Activated B cell treated with CpG ODN at 0.5 μM for 24 hours (primary cell): ENCODE data around the gene ACE. TPM values are rescaled to one million over a fixed set of nuclear protein-coding genes. Genes with fewer than 3 reads are reported as not detected.

Experiments used
- ATAC-seq: fragments of 200-7000 bp; cut with Tn5 transposase; one replicate; pipeline ENCODE4 v1.10.0; 2021; ENCODE audit warnings: low read depth, mild to moderate bottlenecking, moderate library complexity
- CTCF ChIA-PET: fragments of 350-600 bp; sonication (Branson Sonifier 250); formaldehyde crosslinking; loops from one replicate; lab custom pipeline; 2021; ENCODE audit warnings: antibody characterized with exemption; lab: Charles Lee
- POLR2A ChIA-PET: fragments of 350-600 bp; sonication (Branson Sonifier 250); formaldehyde crosslinking; loops from one replicate; lab custom pipeline; 2021; ENCODE audit warnings: antibody characterized with exemption; lab: Charles Lee
- DNase-seq: peaks from one replicate; pipeline ENCODE4 v3.0.0; 2022
- H3K27ac Mint-ChIP-seq: one replicate; pipeline ENCODE4 v1.8.0; 2020; ENCODE audit warnings: mixed read lengths
- H3K27me3 Mint-ChIP-seq: one replicate; pipeline ENCODE4 v1.8.0; 2021; ENCODE audit warnings: mixed read lengths
- H3K36me3 Mint-ChIP-seq: one replicate; pipeline ENCODE4 v1.8.0; 2021; ENCODE audit warnings: low read depth, mixed read lengths
- H3K4me1 Mint-ChIP-seq: one replicate; pipeline ENCODE4 v1.8.0; 2021; ENCODE audit warnings: mixed read lengths
- H3K4me3 Mint-ChIP-seq: one replicate; pipeline ENCODE4 v1.8.0; 2020; ENCODE audit warnings: mild to moderate bottlenecking, mixed read lengths
- H3K9me3 Mint-ChIP-seq: one replicate; pipeline ENCODE4 v1.8.0; 2020; ENCODE audit warnings: mixed read lengths
- intact Hi-C: fragments of 100-400 bp; cut with micrococcal nuclease; formaldehyde crosslinking; loops from one replicate; pipeline ENCODE4 v1.15.1; 2024
- total RNA-seq: library from RNA; stranded (reverse); gene quantifications from 2 replicates; pipeline ENCODE4 v1.2.3, GENCODE V29; 2022
- TF ChIP-seq, protein P1 (sequence below): fragments of 200-600 bp; IDR thresholded peaks from one replicate; pipeline ENCODE4 v1.8.0; 2022; ENCODE audit warnings: antibody characterized with exemption, mild to moderate bottlenecking

Gene ACE
- total RNA-seq, 1 donor from 2014 or later: 3.2 TPM

DNA sequence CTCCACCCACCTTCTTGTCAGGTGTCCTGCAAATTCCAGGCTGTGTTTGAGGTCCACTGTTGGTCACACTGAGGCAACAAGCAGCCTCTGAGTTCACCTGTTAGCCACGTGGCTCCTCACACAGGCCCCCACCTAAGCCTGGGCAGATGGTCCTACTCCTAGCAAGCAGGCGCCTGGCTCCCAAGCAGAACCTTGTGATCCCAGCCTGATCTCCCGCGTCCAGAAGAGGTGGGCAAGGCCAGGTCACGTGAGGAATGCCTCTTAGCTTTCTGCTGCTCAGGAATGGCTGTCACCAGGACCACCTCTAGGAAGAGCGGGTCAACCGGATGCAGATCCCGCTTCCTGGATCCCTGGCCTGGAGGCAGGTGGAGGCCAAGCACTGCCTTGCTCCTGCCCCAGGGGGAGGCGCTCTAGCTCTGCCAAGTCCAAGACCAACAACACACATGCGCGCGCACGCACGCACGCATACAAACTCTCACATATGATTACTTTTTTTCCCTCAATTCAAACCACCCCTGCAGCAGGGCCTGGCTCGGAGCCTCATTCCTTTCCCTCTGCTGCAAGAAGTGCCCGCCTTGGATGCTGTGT is 40.2 kb upstream of the ACE start:
- intact Hi-C loops: no loop called here
- TF ChIP-seq, protein P1, sequence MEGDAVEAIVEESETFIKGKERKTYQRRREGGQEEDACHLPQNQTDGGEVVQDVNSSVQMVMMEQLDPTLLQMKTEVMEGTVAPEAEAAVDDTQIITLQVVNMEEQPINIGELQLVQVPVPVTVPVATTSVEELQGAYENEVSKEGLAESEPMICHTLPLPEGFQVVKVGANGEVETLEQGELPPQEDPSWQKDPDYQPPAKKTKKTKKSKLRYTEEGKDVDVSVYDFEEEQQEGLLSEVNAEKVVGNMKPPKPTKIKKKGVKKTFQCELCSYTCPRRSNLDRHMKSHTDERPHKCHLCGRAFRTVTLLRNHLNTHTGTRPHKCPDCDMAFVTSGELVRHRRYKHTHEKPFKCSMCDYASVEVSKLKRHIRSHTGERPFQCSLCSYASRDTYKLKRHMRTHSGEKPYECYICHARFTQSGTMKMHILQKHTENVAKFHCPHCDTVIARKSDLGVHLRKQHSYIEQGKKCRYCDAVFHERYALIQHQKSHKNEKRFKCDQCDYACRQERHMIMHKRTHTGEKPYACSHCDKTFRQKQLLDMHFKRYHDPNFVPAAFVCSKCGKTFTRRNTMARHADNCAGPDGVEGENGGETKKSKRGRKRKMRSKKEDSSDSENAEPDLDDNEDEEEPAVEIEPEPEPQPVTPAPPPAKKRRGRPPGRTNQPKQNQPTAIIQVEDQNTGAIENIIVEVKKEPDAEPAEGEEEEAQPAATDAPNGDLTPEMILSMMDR: no peak
- Mint-ChIP-seq H3K9me3 (no peaks in the 10 kb centered on the region), H3K27me3 (peaks cover 12% of the 10 kb centered on the region), H3K4me1 (peaks cover 24% of the 10 kb centered on the region), H3K36me3 (peaks cover 2% of the 10 kb centered on the region), H3K27ac (no peak overlapping the region), H3K4me3 (no peak overlapping the region)
- CTCF ChIA-PET: interaction anchor here (1.8 kb wide), 1 partner anchor 11 kb away, joined by 7 read pairs; no protein-coding TSS in a partner anchor
- ATAC-seq (no peak), DNase-seq (no peak)
- POLR2A ChIA-PET: no interaction called here

DNA sequence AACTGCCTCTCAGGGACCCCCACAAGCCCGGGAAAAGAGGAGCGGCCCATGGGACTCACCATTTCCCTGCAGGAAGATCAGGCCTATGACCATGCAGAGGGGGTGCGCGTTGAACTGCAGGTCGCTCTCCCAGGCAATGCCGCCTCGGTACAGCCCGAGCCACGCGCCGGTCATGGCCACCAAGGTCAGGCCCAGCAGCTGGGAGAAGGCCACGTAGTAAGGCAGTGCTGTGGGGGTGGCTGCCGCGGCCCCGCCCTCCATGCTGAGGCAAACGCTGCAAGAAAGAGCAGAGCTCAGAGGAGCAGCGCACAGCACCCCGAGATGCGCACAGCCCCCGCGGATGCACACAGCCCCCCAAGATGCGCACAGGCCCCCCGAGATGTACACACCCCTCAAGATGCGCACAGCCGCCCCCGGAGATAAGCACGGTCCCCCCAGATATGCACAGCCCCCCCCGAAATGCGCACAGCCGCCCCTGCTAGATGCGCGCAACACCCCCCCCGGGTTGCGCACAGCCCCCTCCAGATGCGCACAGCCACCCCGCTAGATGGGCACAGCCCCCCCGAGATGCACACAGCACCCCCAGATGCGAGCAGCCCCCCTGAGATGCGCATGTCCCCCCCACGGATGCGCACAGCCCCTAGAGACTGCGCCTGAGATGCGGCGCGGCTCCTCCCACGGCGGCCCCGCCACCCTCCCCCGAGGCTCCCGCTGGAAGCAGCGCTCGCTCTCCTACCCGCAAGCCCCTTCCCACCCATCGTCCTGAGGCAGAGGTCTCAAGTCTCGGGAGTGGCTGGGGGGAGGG is 39.4 kb upstream of the ACE start:
- ChIA-PET CTCF (interaction anchor here (1.8 kb wide), 1 partner anchor 12 kb away, joined by 7 read pairs; no protein-coding TSS in a partner anchor), POLR2A (no interaction called here)
- Mint-ChIP-seq H3K4me3 (no peak overlapping the region), H3K27me3 (peaks cover 12% of the 10 kb centered on the region), H3K36me3 (peaks cover 2% of the 10 kb centered on the region), H3K9me3 (no peaks in the 10 kb centered on the region), H3K27ac (no peak overlapping the region), H3K4me1 (peaks cover 24% of the 10 kb centered on the region)
- intact Hi-C loops: no loop called here
- TF ChIP-seq, protein P1: no peak
- ATAC-seq (no peak), DNase-seq (no peak)

- TF ChIP-seq, protein P1: no peak
- H3K4me3 Mint-ChIP-seq: no peak overlapping the region
- no peak for DNase-seq
- no peaks in the 10 kb centered on the region for H3K9me3 Mint-ChIP-seq
- peaks cover 24% of the 10 kb centered on the region for H3K4me1 Mint-ChIP-seq
- H3K27me3 Mint-ChIP-seq: peaks cover 8% of the 10 kb centered on the region
- POLR2A ChIA-PET: no interaction called here
- no peak overlapping the region for H3K27ac Mint-ChIP-seq
- intact Hi-C loops: no loop called here
- H3K36me3 Mint-ChIP-seq: no peaks in the 10 kb centered on the region
- ATAC-seq: no peak
- CTCF ChIA-PET: interaction anchor here (1.8 kb wide), 1 partner anchor 41 kb away, joined by 9 read pairs; no protein-coding TSS in a partner anchor
These were observed 38.5 kb upstream of the ACE start for GRCh38 chr17:63438092-63439051.

DNA sequence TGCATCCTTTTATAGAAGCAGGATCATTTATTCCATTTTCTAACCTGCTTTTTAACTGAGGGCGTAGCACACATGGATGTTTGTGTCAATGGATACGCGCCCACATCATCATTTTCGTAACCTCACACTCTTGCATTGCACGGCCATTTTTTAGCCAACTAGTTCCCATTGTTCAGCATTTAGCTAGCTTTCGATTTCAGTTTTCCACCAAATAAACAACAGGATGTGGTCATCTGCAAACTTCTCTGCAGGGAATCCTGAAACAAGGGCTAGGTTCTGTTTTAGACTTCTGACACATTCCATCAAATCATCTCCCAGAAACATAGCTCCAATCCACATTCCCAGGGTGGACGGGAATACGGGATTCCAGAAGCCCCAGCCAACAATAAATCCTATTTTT is 37.2 kb upstream of the ACE start:
- intact Hi-C loops: loop anchor here (10.0 kb wide), 1 partner anchor 1015 kb away; no protein-coding TSS in a partner anchor
- Mint-ChIP-seq H3K9me3 (no peaks in the 10 kb centered on the region), H3K36me3 (no peaks in the 10 kb centered on the region), H3K4me3 (no peak overlapping the region), H3K27me3 (peaks cover 4% of the 10 kb centered on the region), H3K4me1 (peaks cover 22% of the 10 kb centered on the region), H3K27ac (no peak overlapping the region)
- no peak for DNase-seq
- TF ChIP-seq, protein P1: no peak
- ATAC-seq: no peak
- POLR2A ChIA-PET: interaction anchor here (1.5 kb wide), 1 partner anchor 182 kb away, joined by 3 read pairs; the partner anchor contains the start of gene MAP3K3
- CTCF ChIA-PET: interaction anchor here (1.6 to 1.8 kb wide), 2 partner anchors 39 to 172 kb away, joined by 4 to 9 read pairs; no protein-coding TSS in a partner anchor
